ENCODE measurements around the gene OSBPL7. TPM values are rescaled to one million over a fixed set of nuclear protein-coding genes. Genes with fewer than 3 reads are reported as not detected.

OSBPL7 gene
- total RNA-seq, 1 donor, result 6.9 TPM

DNA sequence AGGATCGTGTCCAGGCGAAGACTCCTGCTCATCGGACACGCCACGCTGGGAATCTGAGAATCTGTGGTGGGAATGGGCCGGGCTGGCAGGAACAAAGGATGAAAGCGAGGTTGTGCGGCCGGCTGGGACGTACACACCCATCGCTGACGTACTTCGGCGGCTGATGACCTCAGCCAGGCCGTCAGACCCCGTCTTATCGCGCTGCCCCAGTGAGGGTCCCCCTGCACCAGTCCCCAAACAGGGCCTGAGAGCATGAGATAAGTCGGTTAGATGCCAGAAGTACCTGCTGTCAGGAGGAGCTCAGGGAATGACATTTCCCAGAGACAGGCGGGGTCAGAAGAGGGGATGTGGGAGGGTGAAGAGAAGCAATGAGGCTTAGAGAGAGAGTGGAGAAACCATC is 45.3 kb upstream of the OSBPL7 start:
- no peak overlapping the region for H3K4me3 ChIP-seq (ENCODE audit: low read depth, low read length)
- TF ChIP-seq, protein P1, sequence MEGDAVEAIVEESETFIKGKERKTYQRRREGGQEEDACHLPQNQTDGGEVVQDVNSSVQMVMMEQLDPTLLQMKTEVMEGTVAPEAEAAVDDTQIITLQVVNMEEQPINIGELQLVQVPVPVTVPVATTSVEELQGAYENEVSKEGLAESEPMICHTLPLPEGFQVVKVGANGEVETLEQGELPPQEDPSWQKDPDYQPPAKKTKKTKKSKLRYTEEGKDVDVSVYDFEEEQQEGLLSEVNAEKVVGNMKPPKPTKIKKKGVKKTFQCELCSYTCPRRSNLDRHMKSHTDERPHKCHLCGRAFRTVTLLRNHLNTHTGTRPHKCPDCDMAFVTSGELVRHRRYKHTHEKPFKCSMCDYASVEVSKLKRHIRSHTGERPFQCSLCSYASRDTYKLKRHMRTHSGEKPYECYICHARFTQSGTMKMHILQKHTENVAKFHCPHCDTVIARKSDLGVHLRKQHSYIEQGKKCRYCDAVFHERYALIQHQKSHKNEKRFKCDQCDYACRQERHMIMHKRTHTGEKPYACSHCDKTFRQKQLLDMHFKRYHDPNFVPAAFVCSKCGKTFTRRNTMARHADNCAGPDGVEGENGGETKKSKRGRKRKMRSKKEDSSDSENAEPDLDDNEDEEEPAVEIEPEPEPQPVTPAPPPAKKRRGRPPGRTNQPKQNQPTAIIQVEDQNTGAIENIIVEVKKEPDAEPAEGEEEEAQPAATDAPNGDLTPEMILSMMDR (IDR thresholded peaks at IDR 0.05; ENCODE audit: insufficient read depth, low read depth, low read length), result no peak
- peak; percentile 71 for DNase-seq (ENCODE audit: low read depth)

- TF ChIP-seq, protein P1 (IDR thresholded peaks at IDR 0.05; ENCODE audit: insufficient read depth, low read depth, low read length), result no peak
- H3K4me3 ChIP-seq (ENCODE audit: low read depth, low read length), result no peak overlapping the region
- no peak for DNase-seq (ENCODE audit: low read depth)
Measured at GRCh38 chr17:47864791-47865216, 43.2 kb upstream of the OSBPL7 start.

GRCh38 chr17:47862621-47863440 is 41.2 kb upstream of the OSBPL7 start:
- TF ChIP-seq, protein P1 (IDR thresholded peaks at IDR 0.05; ENCODE audit: insufficient read depth, low read depth, low read length), result no peak
- H3K4me3 ChIP-seq (ENCODE audit: low read depth, low read length), result no peak overlapping the region
- DNase-seq (ENCODE audit: low read depth), result no peak

GRCh38 chr17:47860386-47860785 is 38.8 kb upstream of the OSBPL7 start:
- TF ChIP-seq, protein P1 (IDR thresholded peaks at IDR 0.05; ENCODE audit: insufficient read depth, low read depth, low read length), result no peak
- H3K4me3 ChIP-seq (ENCODE audit: low read depth, low read length), result no peak overlapping the region
- no peak for DNase-seq (ENCODE audit: low read depth)

- TF ChIP-seq, protein P1 (IDR thresholded peaks at IDR 0.05; ENCODE audit: insufficient read depth, low read depth, low read length), result no peak
- DNase-seq (ENCODE audit: low read depth), result no peak
- H3K4me3 ChIP-seq (ENCODE audit: low read depth, low read length), result no peak overlapping the region
Measured at GRCh38 chr17:47857551-47858455, 36.2 kb upstream of the OSBPL7 start.

DNA sequence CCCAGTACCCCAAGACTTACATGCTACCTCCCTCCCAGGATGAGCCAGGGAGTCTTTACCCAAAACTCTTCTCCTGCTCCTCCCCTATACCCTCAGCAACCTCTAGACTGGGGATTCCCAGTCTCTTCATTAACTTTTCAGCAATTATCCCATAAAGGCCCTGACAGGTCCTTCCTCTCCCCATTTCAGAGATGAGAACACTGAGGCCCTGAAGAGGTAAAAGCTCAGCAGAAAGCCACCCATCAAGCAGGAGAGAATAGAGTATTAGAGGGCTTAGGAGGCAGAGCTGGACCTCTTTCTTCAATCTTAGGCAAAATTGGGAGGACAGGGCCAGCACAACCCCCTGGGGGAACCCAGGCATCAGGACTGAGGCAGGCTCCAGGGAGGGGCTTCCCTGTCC is 35.2 kb upstream of the OSBPL7 start:
- no peak for DNase-seq (ENCODE audit: low read depth)
- no peak overlapping the region for H3K4me3 ChIP-seq (ENCODE audit: low read depth, low read length)
- TF ChIP-seq, protein P1 (IDR thresholded peaks at IDR 0.05; ENCODE audit: insufficient read depth, low read depth, low read length), result no peak

Measured in fibroblast of villous mesenchyme (primary cell).